Limb (tissue), 2 donors: ENCODE measurements around the gene PLEKHA7.
"Not testable (repeated sequence)": the region's sequence is repeated elsewhere in the genome, so short reads cannot be mapped to it uniquely, and the experiment has no call there.

Experiments used
- DNase-seq, 2 donors: peaks; one replicate each; pipeline ENCODE4 v3.0.0-alpha.2; 2016; ENCODE audit errors: extremely low spot score in 2 of 2

Gene PLEKHA7

GRCh38 chr11:16979703-16980622 is 34.3 kb downstream of the PLEKHA7 start:
- no peak for DNase-seq

GRCh38 chr11:16977994-16978315 is 36.3 kb downstream of the PLEKHA7 start:
- DNase-seq: no peak

- no peak for DNase-seq
These were observed 36.8 kb downstream of the PLEKHA7 start for GRCh38 chr11:16977136-16977993.

GRCh38 chr11:16976379-16976778 is 37.8 kb downstream of the PLEKHA7 start:
- no peak for DNase-seq

- no peak for DNase-seq
These were observed 38.3 kb downstream of the PLEKHA7 start for GRCh38 chr11:16975906-16976305.

GRCh38 chr11:16973338-16973964 is 40.8 kb downstream of the PLEKHA7 start:
- no peak for DNase-seq

- no peak for DNase-seq
These were observed 44.9 kb downstream of the PLEKHA7 start for GRCh38 chr11:16969010-16969999.

- DNase-seq: no peak
These were observed 46.0 kb downstream of the PLEKHA7 start for GRCh38 chr11:16968196-16968595.

- DNase-seq: no peak
These were observed 47.1 kb downstream of the PLEKHA7 start for GRCh38 chr11:16966930-16967671.

- no peak for DNase-seq
These were observed 49.7 kb downstream of the PLEKHA7 start for GRCh38 chr11:16964501-16964900.

- DNase-seq: no peak
These were observed 50.8 kb downstream of the PLEKHA7 start for GRCh38 chr11:16963316-16963876.

- DNase-seq: not testable (repeated sequence)
These were observed 51.6 kb downstream of the PLEKHA7 start for GRCh38 chr11:16962589-16962988.

GRCh38 chr11:16962146-16962545 is 52.1 kb downstream of the PLEKHA7 start:
- DNase-seq: no peak

GRCh38 chr11:16960250-16960649 is 54.0 kb downstream of the PLEKHA7 start:
- DNase-seq: no peak

- DNase-seq: no peak
These were observed 54.6 kb downstream of the PLEKHA7 start for GRCh38 chr11:16959602-16960001.

- no peak for DNase-seq
These were observed 55.4 kb downstream of the PLEKHA7 start for GRCh38 chr11:16958833-16959232.

GRCh38 chr11:16956538-16957153 is 57.6 kb downstream of the PLEKHA7 start:
- no peak for DNase-seq

GRCh38 chr11:16953663-16954062 is 60.6 kb downstream of the PLEKHA7 start:
- DNase-seq: no peak
